ENCODE measurements around the gene TMEM198.

The TMEM198 gene

DNA sequence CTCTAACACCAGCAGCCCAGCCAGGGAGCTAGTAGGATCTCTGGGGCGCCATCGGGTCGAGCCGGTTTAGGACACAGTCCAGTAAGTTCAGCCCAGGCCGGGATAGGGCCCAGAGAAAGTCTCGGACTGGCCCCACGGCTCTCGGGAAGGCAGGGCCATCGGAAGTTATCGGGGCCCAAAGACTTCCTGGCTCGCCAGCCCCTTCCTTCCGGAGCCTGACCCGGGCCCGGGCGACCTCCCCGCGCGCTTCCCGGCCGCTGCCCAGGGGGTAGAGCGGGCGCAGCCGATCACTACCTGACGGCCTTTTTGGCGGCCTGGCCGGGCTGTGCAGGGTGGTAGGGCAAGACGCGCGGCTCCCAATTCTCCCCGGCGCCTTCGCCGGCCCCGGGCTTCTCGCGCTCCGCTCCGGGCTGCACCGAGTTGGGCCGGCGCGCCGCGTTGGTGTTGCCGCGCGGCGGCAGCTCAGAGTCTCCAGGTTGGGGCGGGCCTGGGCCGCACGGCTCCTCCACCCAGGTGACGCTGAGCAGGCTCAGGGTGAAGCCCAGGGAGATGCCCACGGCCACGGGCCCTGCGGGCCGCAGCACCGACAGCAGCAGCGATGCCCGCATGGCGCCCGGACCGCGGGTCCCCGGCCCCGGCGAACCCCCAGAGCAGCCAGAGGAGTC, 765 bp upstream of the TMEM198 start:
- ATAC-seq, result peak; percentile 59
- TF ChIP-seq, protein P1, sequence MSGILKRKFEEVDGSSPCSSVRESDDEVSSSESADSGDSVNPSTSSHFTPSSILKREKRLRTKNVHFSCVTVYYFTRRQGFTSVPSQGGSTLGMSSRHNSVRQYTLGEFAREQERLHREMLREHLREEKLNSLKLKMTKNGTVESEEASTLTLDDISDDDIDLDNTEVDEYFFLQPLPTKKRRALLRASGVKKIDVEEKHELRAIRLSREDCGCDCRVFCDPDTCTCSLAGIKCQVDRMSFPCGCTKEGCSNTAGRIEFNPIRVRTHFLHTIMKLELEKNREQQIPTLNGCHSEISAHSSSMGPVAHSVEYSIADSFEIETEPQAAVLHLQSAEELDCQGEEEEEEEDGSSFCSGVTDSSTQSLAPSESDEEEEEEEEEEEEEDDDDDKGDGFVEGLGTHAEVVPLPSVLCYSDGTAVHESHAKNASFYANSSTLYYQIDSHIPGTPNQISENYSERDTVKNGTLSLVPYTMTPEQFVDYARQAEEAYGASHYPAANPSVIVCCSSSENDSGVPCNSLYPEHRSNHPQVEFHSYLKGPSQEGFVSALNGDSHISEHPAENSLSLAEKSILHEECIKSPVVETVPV (CRISPR knock-in tag; IDR thresholded peaks at IDR 0.05), result no peak
- TF ChIP-seq ZFP3 (CRISPR knock-in tag; IDR thresholded peaks at IDR 0.05), result no peak
- TF ChIP-seq ZFP30 (CRISPR knock-in tag; IDR thresholded peaks at IDR 0.05), result no peak
- TF ChIP-seq ZNF565 (CRISPR knock-in tag; conservative IDR thresholded peaks at IDR 0.05; ENCODE audit: low read depth), result no peak
- TF ChIP-seq, protein P2, sequence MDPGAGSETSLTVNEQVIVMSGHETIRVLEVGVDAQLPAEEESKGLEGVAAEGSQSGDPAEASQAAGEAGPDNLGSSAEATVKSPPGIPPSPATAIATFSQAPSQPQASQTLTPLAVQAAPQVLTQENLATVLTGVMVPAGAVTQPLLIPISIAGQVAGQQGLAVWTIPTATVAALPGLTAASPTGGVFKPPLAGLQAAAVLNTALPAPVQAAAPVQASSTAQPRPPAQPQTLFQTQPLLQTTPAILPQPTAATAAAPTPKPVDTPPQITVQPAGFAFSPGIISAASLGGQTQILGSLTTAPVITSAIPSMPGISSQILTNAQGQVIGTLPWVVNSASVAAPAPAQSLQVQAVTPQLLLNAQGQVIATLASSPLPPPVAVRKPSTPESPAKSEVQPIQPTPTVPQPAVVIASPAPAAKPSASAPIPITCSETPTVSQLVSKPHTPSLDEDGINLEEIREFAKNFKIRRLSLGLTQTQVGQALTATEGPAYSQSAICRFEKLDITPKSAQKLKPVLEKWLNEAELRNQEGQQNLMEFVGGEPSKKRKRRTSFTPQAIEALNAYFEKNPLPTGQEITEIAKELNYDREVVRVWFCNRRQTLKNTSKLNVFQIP (CRISPR knock-in tag; IDR thresholded peaks at IDR 0.05; ENCODE audit: borderline replicate concordance, low read depth), result no peak
- TF ChIP-seq BACH2 (CRISPR knock-in tag; IDR thresholded peaks at IDR 0.05; ENCODE audit: borderline replicate concordance), result no peak
- no peak for TF ChIP-seq ESRRG (CRISPR knock-in tag; IDR thresholded peaks at IDR 0.05)
- TF ChIP-seq RARB (CRISPR knock-in tag; IDR thresholded peaks at IDR 0.05), result no peak
- TF ChIP-seq TOX (CRISPR knock-in tag; IDR thresholded peaks at IDR 0.05; ENCODE audit: borderline replicate concordance), result no peak
- TF ChIP-seq GLIS3 (CRISPR knock-in tag; IDR thresholded peaks at IDR 0.05), result no peak
- TF ChIP-seq, protein P3, sequence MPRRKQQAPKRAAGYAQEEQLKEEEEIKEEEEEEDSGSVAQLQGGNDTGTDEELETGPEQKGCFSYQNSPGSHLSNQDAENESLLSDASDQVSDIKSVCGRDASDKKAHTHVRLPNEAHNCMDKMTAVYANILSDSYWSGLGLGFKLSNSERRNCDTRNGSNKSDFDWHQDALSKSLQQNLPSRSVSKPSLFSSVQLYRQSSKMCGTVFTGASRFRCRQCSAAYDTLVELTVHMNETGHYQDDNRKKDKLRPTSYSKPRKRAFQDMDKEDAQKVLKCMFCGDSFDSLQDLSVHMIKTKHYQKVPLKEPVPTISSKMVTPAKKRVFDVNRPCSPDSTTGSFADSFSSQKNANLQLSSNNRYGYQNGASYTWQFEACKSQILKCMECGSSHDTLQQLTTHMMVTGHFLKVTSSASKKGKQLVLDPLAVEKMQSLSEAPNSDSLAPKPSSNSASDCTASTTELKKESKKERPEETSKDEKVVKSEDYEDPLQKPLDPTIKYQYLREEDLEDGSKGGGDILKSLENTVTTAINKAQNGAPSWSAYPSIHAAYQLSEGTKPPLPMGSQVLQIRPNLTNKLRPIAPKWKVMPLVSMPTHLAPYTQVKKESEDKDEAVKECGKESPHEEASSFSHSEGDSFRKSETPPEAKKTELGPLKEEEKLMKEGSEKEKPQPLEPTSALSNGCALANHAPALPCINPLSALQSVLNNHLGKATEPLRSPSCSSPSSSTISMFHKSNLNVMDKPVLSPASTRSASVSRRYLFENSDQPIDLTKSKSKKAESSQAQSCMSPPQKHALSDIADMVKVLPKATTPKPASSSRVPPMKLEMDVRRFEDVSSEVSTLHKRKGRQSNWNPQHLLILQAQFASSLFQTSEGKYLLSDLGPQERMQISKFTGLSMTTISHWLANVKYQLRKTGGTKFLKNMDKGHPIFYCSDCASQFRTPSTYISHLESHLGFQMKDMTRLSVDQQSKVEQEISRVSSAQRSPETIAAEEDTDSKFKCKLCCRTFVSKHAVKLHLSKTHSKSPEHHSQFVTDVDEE (CRISPR knock-in tag; IDR thresholded peaks at IDR 0.05), result no peak
- no peak for TF ChIP-seq OSR1 (CRISPR knock-in tag; IDR thresholded peaks at IDR 0.05)
- no peak for TF ChIP-seq PPARA (CRISPR knock-in tag; IDR thresholded peaks at IDR 0.05; ENCODE audit: borderline replicate concordance)
- no peak for TF ChIP-seq CSDC2 (CRISPR knock-in tag; IDR thresholded peaks at IDR 0.05)

GRCh38 chr2:219544567-219544966, 739 bp downstream of the TMEM198 start:
- TF ChIP-seq ZC3H10 (CRISPR knock-in tag; IDR thresholded peaks at IDR 0.05) (no peak), GLIS3 (CRISPR knock-in tag; IDR thresholded peaks at IDR 0.05) (no peak), ZNF565 (CRISPR knock-in tag; conservative IDR thresholded peaks at IDR 0.05; ENCODE audit: low read depth) (no peak), ZNF70 (CRISPR knock-in tag; IDR thresholded peaks at IDR 0.05) (no peak), PATZ1 (CRISPR knock-in tag; IDR thresholded peaks at IDR 0.05; ENCODE audit: borderline replicate concordance) (no peak), ISL1 (CRISPR knock-in tag; IDR thresholded peaks at IDR 0.05) (no peak), RARB (CRISPR knock-in tag; IDR thresholded peaks at IDR 0.05) (no peak), ARNTL (CRISPR knock-in tag; IDR thresholded peaks at IDR 0.05; ENCODE audit: borderline replicate concordance, low read depth) (no peak), BACH2 (CRISPR knock-in tag; IDR thresholded peaks at IDR 0.05; ENCODE audit: borderline replicate concordance) (no peak), ZNF8 (CRISPR knock-in tag; IDR thresholded peaks at IDR 0.05) (no peak), TCF4 (CRISPR knock-in tag; IDR thresholded peaks at IDR 0.05; ENCODE audit: borderline replicate concordance) (no peak), ESRRG (CRISPR knock-in tag; IDR thresholded peaks at IDR 0.05) (no peak), ZFP30 (CRISPR knock-in tag; IDR thresholded peaks at IDR 0.05) (no peak), PPARA (CRISPR knock-in tag; IDR thresholded peaks at IDR 0.05; ENCODE audit: borderline replicate concordance) (no peak), SNAI2 (CRISPR knock-in tag; IDR thresholded peaks at IDR 0.05) (no peak)
- TF ChIP-seq, protein P1 (CRISPR knock-in tag; IDR thresholded peaks at IDR 0.05), result no peak
- TF ChIP-seq, protein P2 (CRISPR knock-in tag; IDR thresholded peaks at IDR 0.05; ENCODE audit: borderline replicate concordance, low read depth), result no peak
- TF ChIP-seq, protein P4, sequence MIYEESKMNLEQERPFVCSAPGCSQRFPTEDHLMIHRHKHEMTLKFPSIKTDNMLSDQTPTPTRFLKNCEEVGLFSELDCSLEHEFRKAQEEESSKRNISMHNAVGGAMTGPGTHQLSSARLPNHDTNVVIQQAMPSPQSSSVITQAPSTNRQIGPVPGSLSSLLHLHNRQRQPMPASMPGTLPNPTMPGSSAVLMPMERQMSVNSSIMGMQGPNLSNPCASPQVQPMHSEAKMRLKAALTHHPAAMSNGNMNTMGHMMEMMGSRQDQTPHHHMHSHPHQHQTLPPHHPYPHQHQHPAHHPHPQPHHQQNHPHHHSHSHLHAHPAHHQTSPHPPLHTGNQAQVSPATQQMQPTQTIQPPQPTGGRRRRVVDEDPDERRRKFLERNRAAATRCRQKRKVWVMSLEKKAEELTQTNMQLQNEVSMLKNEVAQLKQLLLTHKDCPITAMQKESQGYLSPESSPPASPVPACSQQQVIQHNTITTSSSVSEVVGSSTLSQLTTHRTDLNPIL (CRISPR knock-in tag; IDR thresholded peaks at IDR 0.05; ENCODE audit: low read depth), result no peak
- TF ChIP-seq, protein P3 (CRISPR knock-in tag; IDR thresholded peaks at IDR 0.05), result no peak
- ATAC-seq, result no peak
